OCI-LY3 (cell line): ENCODE measurements around the gene PITRM1.
"Not testable (repeated sequence)": the region's sequence is repeated elsewhere in the genome, so short reads cannot be mapped to it uniquely, and the experiment has no call there.

Experiments
- H2AFZ ChIP-seq: fragments of 200-600, 300-600 bp; shearing (Covaris generic); 2 replicates; pipeline ENCODE4 v1.6.0; 2014; ENCODE audit warnings: antibody characterized with exemption, low read depth, low read length
- H3K27ac ChIP-seq: fragments of 200-600, 300-600 bp; sonication (generic); 2 replicates; pipeline ENCODE4 v1.5.1; 2014; ENCODE audit warnings: mild to moderate bottlenecking, low read length, moderate library complexity, mixed read lengths
- H3K27me3 ChIP-seq: fragments of 200-600, 300-600 bp; sonication (generic); 2 replicates; pipeline ENCODE4 v1.6.1; 2014; ENCODE audit warnings: low read depth, low read length, mixed read lengths
- H3K36me3 ChIP-seq: fragments of 200-600, 300-600 bp; sonication (generic); replicated peaks from 2 replicates; pipeline ENCODE3; 2014; ENCODE audit warnings: low read depth, low read length, mixed read lengths
- H3K4me1 ChIP-seq: fragments of 300-600, 200-600 bp; sonication (generic); 2 replicates; pipeline ENCODE4 v1.6.1; 2014; ENCODE audit warnings: low read length, mixed read lengths
- H3K4me2 ChIP-seq: fragments of 200-600, 300-600 bp; sonication (generic); 2 replicates; pipeline ENCODE4 v1.6.1; 2014; ENCODE audit warnings: low read length, mixed read lengths
- H3K4me3 ChIP-seq: fragments of 300-600, 200-600 bp; sonication (generic); 2 replicates; pipeline ENCODE4 v1.5.1; 2014; ENCODE audit warnings: antibody characterized with exemption, mild to moderate bottlenecking, low read length, moderate library complexity
- H3K79me2 ChIP-seq: fragments of 300-600, 200-600 bp; shearing (Covaris generic); 2 replicates; pipeline ENCODE4 v1.6.1; 2014; ENCODE audit warnings: mild to moderate bottlenecking, low read length, mixed read lengths
- H3K9ac ChIP-seq: fragments of 300-600, 200-600 bp; shearing (Covaris generic); 2 replicates; pipeline ENCODE4 v1.6.0; 2014; ENCODE audit warnings: mild to moderate bottlenecking, low read length, moderate library complexity
- H3K9me3 ChIP-seq: fragments of 200-600, 300-600 bp; shearing (Covaris generic); 2 replicates; pipeline ENCODE4 v1.6.1; 2014; ENCODE audit warnings: low read length, mixed read lengths; ENCODE audit not compliant: insufficient read depth
- H4K20me1 ChIP-seq: fragments of 200-600, 300-600 bp; sonication (generic); 2 replicates; pipeline ENCODE4 v1.6.1; 2016; ENCODE audit warnings: low read length, mixed read lengths; ENCODE audit not compliant: insufficient read depth
- CTCF ChIP-seq: fragments of 200-600, 300-600 bp; sonication (generic); IDR thresholded peaks from 2 replicates; pipeline ENCODE4 v1.5.1; 2014; ENCODE audit warnings: antibody characterized with exemption, low read length, low read depth
- EZH2phosphoT487 ChIP-seq: fragments of 200-600 bp; shearing (Covaris generic); IDR thresholded peaks from 2 replicates; pipeline ENCODE4 v1.6.1; 2018; ENCODE audit warnings: antibody characterized with exemption, mixed run types, low read depth

Gene PITRM1

GRCh38 chr10:3178042-3178441 lies 5.5 kb upstream of the PITRM1 start:
- Histone ChIP-seq H3K4me1 (peaks cover 11% of the 10 kb centered on the region), H3K27me3 (peaks cover 39% of the 10 kb centered on the region), H2AFZ (peak overlapping the region; percentile 83; the same call in 1 of the 2 replicates), H3K79me2 (no peaks in the 10 kb centered on the region), H3K36me3 (no peaks in the 10 kb centered on the region), H3K4me3 (0 out of 2 replicates have a peak overlapping the region, but pooled peaks have one; percentile 2), H4K20me1 (no peaks in the 10 kb centered on the region), H3K27ac (no peak overlapping the region; the same call in 1 of the 2 replicates), H3K9ac (no peak overlapping the region), H3K9me3 (no peaks in the 10 kb centered on the region), H3K4me2 (peak overlapping the region; percentile 49)
- TF ChIP-seq EZH2phosphoT487 = no peak
- no peak for TF ChIP-seq CTCF

GRCh38 chr10:3173171-3173878 lies 743 bp upstream of the PITRM1 start:
- H2AFZ ChIP-seq = peak overlapping the region; percentile 46

GRCh38 chr10:3172081-3172445 lies 519 bp downstream of the PITRM1 start:
- peak overlapping the region; percentile 27 for H3K27ac ChIP-seq
- peak overlapping the region; percentile 79 for H3K9ac ChIP-seq
- peak overlapping the region; percentile 85; the same call in 1 of the 2 replicates for H2AFZ ChIP-seq

More at GRCh38 chr10:3173171-3173878, 743 bp upstream of the PITRM1 start:
- Histone ChIP-seq H3K36me3 (peaks cover 11% of the 10 kb centered on the region), H3K4me2 (peak overlapping the region; percentile 60), H3K9ac (no peak overlapping the region), H3K79me2 (peaks cover 19% of the 10 kb centered on the region), H3K27ac (no peak overlapping the region), H3K9me3 (no peaks in the 10 kb centered on the region), H4K20me1 (no peaks in the 10 kb centered on the region), H3K27me3 (peaks cover 26% of the 10 kb centered on the region), H3K4me3 (peak overlapping the region; percentile 80), H3K4me1 (peaks cover 11% of the 10 kb centered on the region)
- TF ChIP-seq EZH2phosphoT487 = no peak
- TF ChIP-seq CTCF = no peak

GRCh38 chr10:3171488-3171887 lies 1.1 kb downstream of the PITRM1 start:
- not testable (repeated sequence) for H2AFZ ChIP-seq, H3K9me3 ChIP-seq, H4K20me1 ChIP-seq, H3K27ac ChIP-seq, H3K4me1 ChIP-seq
- Histone ChIP-seq H3K9ac (peak overlapping the region; percentile 79), H3K27me3 (peaks cover 14% of the 10 kb centered on the region), H3K36me3 (peaks cover 13% of the 10 kb centered on the region), H3K4me2 (peak overlapping the region; percentile 85), H3K4me3 (peak overlapping the region; percentile 98), H3K79me2 (peaks cover 19% of the 10 kb centered on the region)

More at GRCh38 chr10:3172081-3172445, 519 bp downstream of the PITRM1 start:
- peaks cover 11% of the 10 kb centered on the region for H3K36me3 ChIP-seq
- H3K27me3 ChIP-seq = peaks cover 19% of the 10 kb centered on the region
- no peak for TF ChIP-seq EZH2phosphoT487
- TF ChIP-seq CTCF = no peak
- peak overlapping the region; percentile 98 for H3K4me3 ChIP-seq
- H3K79me2 ChIP-seq = peaks cover 19% of the 10 kb centered on the region
- H3K4me2 ChIP-seq = peak overlapping the region; percentile 85
- H4K20me1 ChIP-seq = no peaks in the 10 kb centered on the region
- H3K9me3 ChIP-seq = no peaks in the 10 kb centered on the region
- H3K4me1 ChIP-seq = peaks cover 3% of the 10 kb centered on the region; the same call in 1 of the 2 replicates
